Activated T-helper 17 cell treated with anti-CD3 and anti-CD28 coated beads, Interleukin-2, amount 50 U/mL, for 72 hours (primary cell): ENCODE results near the gene TUT4. TPM values are rescaled to one million over a fixed set of nuclear protein-coding genes. Genes with fewer than 3 reads are reported as not detected.

Experiments
- ATAC-seq: fragments of 150-1000 bp; cut with Tn5 transposase; replicated peaks from 2 replicates; pipeline ENCODE4 v1.10.0; 2021; ENCODE audit warnings: mild to moderate bottlenecking, moderate library complexity
- H3K27ac Mint-ChIP-seq: one replicate; pipeline ENCODE4 v1.8.0; 2022; ENCODE audit warnings: mixed read lengths
- H3K27me3 Mint-ChIP-seq: one replicate; pipeline ENCODE4 v1.8.0; 2022; ENCODE audit warnings: mixed read lengths
- H3K36me3 Mint-ChIP-seq: one replicate; pipeline ENCODE4 v1.8.0; 2022; ENCODE audit warnings: low read depth, mild to moderate bottlenecking, mixed read lengths
- H3K4me1 Mint-ChIP-seq: one replicate; pipeline ENCODE4 v1.8.0; 2022; ENCODE audit warnings: mixed read lengths
- H3K4me3 Mint-ChIP-seq: one replicate; pipeline ENCODE4 v1.8.0; 2022; ENCODE audit warnings: mild to moderate bottlenecking, mixed read lengths
- H3K9me3 Mint-ChIP-seq: one replicate; pipeline ENCODE4 v1.8.0; 2022; ENCODE audit warnings: mixed read lengths
- total RNA-seq, 2 donors: library from RNA; stranded (reverse); gene quantifications; one replicate each; pipeline ENCODE4 v1.2.3, GENCODE V29; 2022

TUT4 gene
- total RNA-seq, 2 donors from 2014 or later, result 66.6 to 111 TPM

- Mint-ChIP-seq H3K4me3 (no peak overlapping the region), H3K27me3 (no peaks in the 10 kb centered on the region), H3K36me3 (peaks cover 59% of the 10 kb centered on the region), H3K9me3 (no peaks in the 10 kb centered on the region), H3K4me1 (no peaks in the 10 kb centered on the region), H3K27ac (peak overlapping the region; percentile 58)
- no peak for ATAC-seq
Observed at GRCh38 chr1:52487632-52488031, 65.3 kb downstream of the TUT4 start.

GRCh38 chr1:52482326-52483004, 70.4 kb downstream of the TUT4 start:
- H3K4me3 Mint-ChIP-seq, result no peak overlapping the region
- no peaks in the 10 kb centered on the region for H3K9me3 Mint-ChIP-seq
- no peaks in the 10 kb centered on the region for H3K27me3 Mint-ChIP-seq
- H3K36me3 Mint-ChIP-seq, result peaks cover 29% of the 10 kb centered on the region
- ATAC-seq, result no peak
- no peaks in the 10 kb centered on the region for H3K4me1 Mint-ChIP-seq
- no peak overlapping the region for H3K27ac Mint-ChIP-seq

- Mint-ChIP-seq H3K4me3 (no peak overlapping the region), H3K27me3 (no peaks in the 10 kb centered on the region), H3K36me3 (peaks cover 31% of the 10 kb centered on the region), H3K4me1 (no peaks in the 10 kb centered on the region), H3K9me3 (no peaks in the 10 kb centered on the region), H3K27ac (no peak overlapping the region)
- no peak for ATAC-seq
Observed at GRCh38 chr1:52479076-52479475, 73.8 kb downstream of the TUT4 start.

GRCh38 chr1:52477876-52478275, 75.0 kb downstream of the TUT4 start:
- no peak for ATAC-seq
- Mint-ChIP-seq H3K4me3 (no peak overlapping the region), H3K27ac (no peak overlapping the region), H3K9me3 (no peaks in the 10 kb centered on the region), H3K4me1 (no peaks in the 10 kb centered on the region), H3K36me3 (peaks cover 39% of the 10 kb centered on the region), H3K27me3 (no peaks in the 10 kb centered on the region)

GRCh38 chr1:52476943-52477342, 75.9 kb downstream of the TUT4 start:
- no peak for ATAC-seq
- Mint-ChIP-seq H3K27me3 (no peaks in the 10 kb centered on the region), H3K27ac (no peak overlapping the region), H3K4me1 (no peaks in the 10 kb centered on the region), H3K4me3 (no peak overlapping the region), H3K36me3 (peaks cover 39% of the 10 kb centered on the region), H3K9me3 (no peaks in the 10 kb centered on the region)

GRCh38 chr1:52474807-52475206, 78.1 kb downstream of the TUT4 start:
- Mint-ChIP-seq H3K27me3 (no peaks in the 10 kb centered on the region), H3K9me3 (no peaks in the 10 kb centered on the region), H3K27ac (no peak overlapping the region), H3K36me3 (peaks cover 54% of the 10 kb centered on the region), H3K4me1 (no peaks in the 10 kb centered on the region), H3K4me3 (no peak overlapping the region)
- ATAC-seq, result no peak

- no peak overlapping the region for H3K27ac Mint-ChIP-seq
- H3K9me3 Mint-ChIP-seq, result no peaks in the 10 kb centered on the region
- no peak for ATAC-seq
- H3K27me3 Mint-ChIP-seq, result no peaks in the 10 kb centered on the region
- no peak overlapping the region for H3K4me3 Mint-ChIP-seq
- H3K4me1 Mint-ChIP-seq, result no peaks in the 10 kb centered on the region
- H3K36me3 Mint-ChIP-seq, result peaks cover 60% of the 10 kb centered on the region
Observed at GRCh38 chr1:52473039-52473438, 79.9 kb downstream of the TUT4 start.

- H3K9me3 Mint-ChIP-seq, result no peaks in the 10 kb centered on the region
- no peak overlapping the region for H3K4me3 Mint-ChIP-seq
- peaks cover 67% of the 10 kb centered on the region for H3K36me3 Mint-ChIP-seq
- no peak for ATAC-seq
- H3K27ac Mint-ChIP-seq, result no peak overlapping the region
- H3K27me3 Mint-ChIP-seq, result no peaks in the 10 kb centered on the region
- no peaks in the 10 kb centered on the region for H3K4me1 Mint-ChIP-seq
Observed at GRCh38 chr1:52472384-52472783, 80.5 kb downstream of the TUT4 start.

GRCh38 chr1:52469108-52469507, 83.8 kb downstream of the TUT4 start:
- Mint-ChIP-seq H3K27ac (no peak overlapping the region), H3K4me3 (no peak overlapping the region), H3K9me3 (no peaks in the 10 kb centered on the region)

GRCh38 chr1:52463891-52464290, 89.0 kb downstream of the TUT4 start:
- Mint-ChIP-seq H3K9me3 (no peaks in the 10 kb centered on the region), H3K4me1 (no peaks in the 10 kb centered on the region)

More at GRCh38 chr1:52469108-52469507, 83.8 kb downstream of the TUT4 start:
- ATAC-seq, result no peak
- Mint-ChIP-seq H3K36me3 (peaks cover 63% of the 10 kb centered on the region), H3K27me3 (no peaks in the 10 kb centered on the region), H3K4me1 (no peaks in the 10 kb centered on the region)

GRCh38 chr1:52461821-52462220, 91.1 kb downstream of the TUT4 start:
- ATAC-seq, result no peak
- Mint-ChIP-seq H3K36me3 (peaks cover 47% of the 10 kb centered on the region), H3K4me3 (no peak overlapping the region)

More at GRCh38 chr1:52463891-52464290, 89.0 kb downstream of the TUT4 start:
- ATAC-seq, result no peak
- Mint-ChIP-seq H3K27ac (peak overlapping the region; percentile 20), H3K27me3 (no peaks in the 10 kb centered on the region), H3K36me3 (peaks cover 44% of the 10 kb centered on the region), H3K4me3 (no peak overlapping the region)

GRCh38 chr1:52460694-52461093, 92.2 kb downstream of the TUT4 start:
- no peak overlapping the region for H3K27ac Mint-ChIP-seq
- H3K36me3 Mint-ChIP-seq, result peaks cover 48% of the 10 kb centered on the region
- no peaks in the 10 kb centered on the region for H3K4me1 Mint-ChIP-seq
- H3K9me3 Mint-ChIP-seq, result no peaks in the 10 kb centered on the region
- no peak overlapping the region for H3K4me3 Mint-ChIP-seq
- H3K27me3 Mint-ChIP-seq, result no peaks in the 10 kb centered on the region
- no peak for ATAC-seq

More at GRCh38 chr1:52461821-52462220, 91.1 kb downstream of the TUT4 start:
- H3K4me1 Mint-ChIP-seq, result no peaks in the 10 kb centered on the region
- no peaks in the 10 kb centered on the region for H3K27me3 Mint-ChIP-seq
- H3K27ac Mint-ChIP-seq, result no peak overlapping the region
- H3K9me3 Mint-ChIP-seq, result no peaks in the 10 kb centered on the region

- H3K4me1 Mint-ChIP-seq, result no peaks in the 10 kb centered on the region
- H3K27me3 Mint-ChIP-seq, result no peaks in the 10 kb centered on the region
- H3K4me3 Mint-ChIP-seq, result no peak overlapping the region
- peaks cover 61% of the 10 kb centered on the region for H3K36me3 Mint-ChIP-seq
- no peak overlapping the region for H3K27ac Mint-ChIP-seq
- H3K9me3 Mint-ChIP-seq, result no peaks in the 10 kb centered on the region
- no peak for ATAC-seq
Observed at GRCh38 chr1:52455686-52456085, 97.2 kb downstream of the TUT4 start.

- no peak overlapping the region for H3K4me3 Mint-ChIP-seq
Observed at GRCh38 chr1:52454779-52455178, 98.1 kb downstream of the TUT4 start.

GRCh38 chr1:52454127-52454526, 98.8 kb downstream of the TUT4 start:
- Mint-ChIP-seq H3K4me3 (no peak overlapping the region), H3K27ac (no peak overlapping the region), H3K27me3 (no peaks in the 10 kb centered on the region), H3K4me1 (no peaks in the 10 kb centered on the region), H3K9me3 (no peaks in the 10 kb centered on the region), H3K36me3 (peaks cover 60% of the 10 kb centered on the region)
- ATAC-seq, result no peak

More at GRCh38 chr1:52454779-52455178, 98.1 kb downstream of the TUT4 start:
- Mint-ChIP-seq H3K36me3 (peaks cover 56% of the 10 kb centered on the region), H3K27me3 (no peaks in the 10 kb centered on the region), H3K4me1 (no peaks in the 10 kb centered on the region), H3K27ac (no peak overlapping the region), H3K9me3 (no peaks in the 10 kb centered on the region)
- no peak for ATAC-seq
